ENCODE results near the gene WDR75.

DNA sequence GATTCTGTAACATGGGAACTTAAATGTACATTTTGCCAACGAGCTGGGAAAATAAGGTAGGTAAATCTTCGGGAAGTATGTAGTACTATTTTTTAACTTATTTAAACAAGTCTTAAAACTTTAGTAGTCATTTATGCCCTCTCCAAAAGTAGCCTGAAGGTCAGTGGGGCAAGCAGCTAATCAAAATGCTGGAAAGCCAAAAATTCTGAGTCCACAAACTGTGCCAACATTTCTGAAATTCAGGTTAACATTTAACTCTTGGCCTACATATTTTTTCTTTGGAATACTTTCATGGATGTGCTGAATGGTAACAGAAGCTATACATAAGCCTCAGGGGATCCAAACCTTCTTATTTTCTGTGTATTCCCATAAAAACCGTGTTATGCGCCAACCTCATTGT is 26.3 kb downstream of the WDR75 start:
- TF ChIP-seq POLR2AphosphoS5 (IDR thresholded peaks at IDR 0.05; ENCODE audit: borderline replicate concordance, low read depth, low read length) (no peak), EZH2 (IDR thresholded peaks at IDR 0.05) (no peak)

Measured in SK-N-MC (cell line).